GM12878 (cell line): Measurements from ENCODE around the gene IL1R2. TPM values are rescaled to one million over a fixed set of nuclear protein-coding genes. Genes with fewer than 3 reads are reported as not detected.

Experiments used
- ATAC-seq: fragments of 200-7000 bp; cut with Tn5 transposase; 3 replicates; pipeline ENCODE4 v1.9.1; 2020; ENCODE audit warnings: mild to moderate bottlenecking, moderate library complexity
- BruUV-seq: library from RNA; stranded (reverse); fragments of 400-500 nt; replicated peaks from 2 replicates; lab custom pipeline; 2021; lab: Mats Ljungman, UMichigan
- CTCF ChIA-PET: fragments of 300-600 bp; sonication (Branson Sonifier 250); formaldehyde crosslinking; extraction: SDS; loops from one replicate; lab custom pipeline; 2021; ENCODE audit warnings: inconsistent platforms; lab: Yijun Ruan, JAX
- POLR2A ChIA-PET: fragments of 350-600 bp; formaldehyde crosslinking; extraction: SDS; loops from one replicate; lab custom pipeline; 2021; ENCODE audit warnings: inconsistent platforms; lab: Charles Lee
- RAD21 ChIA-PET: fragments of 300-600 bp; sonication (Branson Sonifier 250); formaldehyde crosslinking; loops from one replicate; lab custom pipeline; 2023; ENCODE audit warnings: antibody characterized with exemption; ENCODE audit not compliant: unreplicated experiment; lab: Charles Lee
- SMC1A ChIA-PET: fragments of 300-600 bp; sonication (Branson Sonifier 250); formaldehyde crosslinking; loops from one replicate; lab custom pipeline; 2023; ENCODE audit not compliant: unreplicated experiment, uncharacterized antibody; lab: Charles Lee
- DNase-seq: peaks from one replicate; pipeline ENCODE4 v3.0.0-alpha.2; 2011; ENCODE audit warnings: low read depth, low spot score
- FAIRE-seq: peaks from 3 replicates; lab custom pipeline; 2011; peaks lifted over from hg19 to GRCh38; lab: Jason Lieb, UNC
- H2AFZ ChIP-seq: 2 replicates; pipeline ENCODE4 v1.6.0; 2011; ENCODE audit warnings: low read depth, low read length, control low read depth; ENCODE audit not compliant: control insufficient read depth
- H3K27ac ChIP-seq: 2 replicates; pipeline ENCODE4 v1.5.1; 2011; ENCODE audit warnings: control low read depth; ENCODE audit not compliant: control insufficient read depth, insufficient read depth
- H3K27me3 ChIP-seq, 2 experiments: replicated peaks in 1 of 2; 2 replicates each; pipeline versions ENCODE4 v1.6.0 to v1.6.1; 2011; ENCODE audit warnings: low read length in 1 of 2; ENCODE audit not compliant: control insufficient read depth in 2 of 2, insufficient read depth in 2 of 2
- H3K36me3 ChIP-seq, 2 experiments: 2 replicates each; pipeline ENCODE4 v1.5.1; 2011; ENCODE audit warnings: low read length in 1 of 2; ENCODE audit not compliant: control insufficient read depth in 2 of 2, insufficient read depth in 2 of 2
- H3K4me1 ChIP-seq: 2 replicates; pipeline ENCODE4 v1.6.1; 2011; ENCODE audit warnings: mild to moderate bottlenecking, low read length, moderate library complexity, mixed read lengths; ENCODE audit not compliant: control insufficient read depth, insufficient read depth
- H3K4me2 ChIP-seq: 2 replicates; pipeline ENCODE4 v1.6.0; 2011; ENCODE audit warnings: control low read depth; ENCODE audit not compliant: control insufficient read depth, insufficient read depth
- H3K4me3 ChIP-seq: fragments of 200-600 bp; sonication (generic); 2 replicates; pipeline ENCODE4 v1.5.1; 2016
- H3K79me2 ChIP-seq: 2 replicates; pipeline ENCODE4 v1.6.0; 2011; ENCODE audit warnings: low read length; ENCODE audit not compliant: control insufficient read depth, insufficient read depth
- H3K9ac ChIP-seq: 2 replicates; pipeline ENCODE4 v1.8.0; 2011; ENCODE audit warnings: low read length, control low read depth, mixed read lengths; ENCODE audit not compliant: control insufficient read depth, insufficient read depth
- H3K9me3 ChIP-seq: replicated peaks from 3 replicates; pipeline ENCODE4 v1.5.1; 2011; ENCODE audit warnings: mild to moderate bottlenecking, low read length; ENCODE audit not compliant: control insufficient read depth, insufficient read depth
- H4K20me1 ChIP-seq: 2 replicates; pipeline ENCODE4 v1.6.0; 2011; ENCODE audit not compliant: control insufficient read depth, insufficient read depth
- BCL11A ChIP-seq: IDR thresholded peaks from 2 replicates; pipeline ENCODE4 v1.6.1; 2011; ENCODE audit warnings: low read depth, low read length
- CBX5 ChIP-seq: sonication (generic); IDR thresholded peaks from 2 replicates; pipeline ENCODE4 v1.6.1; 2016; ENCODE audit warnings: low read depth, moderate library complexity, mild to moderate bottlenecking, inconsistent platforms
- MXI1 ChIP-seq: fragments of 150-350 bp; IDR thresholded peaks from 2 replicates; pipeline ENCODE4 v1.6.1; 2011; ENCODE audit warnings: low read depth, mild to moderate bottlenecking, inconsistent platforms, low read length, improper control_type of control experiment
- POLR2A ChIP-seq: IDR thresholded peaks from 2 replicates; pipeline ENCODE4 v1.6.1; 2011; ENCODE audit warnings: low read depth, mild to moderate bottlenecking, low read length
- SMAD5 ChIP-seq: IDR thresholded peaks from 2 replicates; pipeline ENCODE4 v1.6.1; 2016; ENCODE audit warnings: antibody characterized with exemption, low read depth
- SMC3 ChIP-seq: IDR thresholded peaks from 2 replicates; pipeline ENCODE4 v1.6.1; 2011; ENCODE audit warnings: low read length, improper control_type of control experiment, borderline replicate concordance
- SP1 ChIP-seq: IDR thresholded peaks from one replicate; pipeline ENCODE4 v1.6.1; 2011; ENCODE audit warnings: low read depth, low read length
- WGBS: methylation state at CpG from one replicate; pipeline ENCODE4 v1.1.6; 2016; ENCODE audit warnings: low lambda C conversion rate; ENCODE audit not compliant: insufficient replicate concordance, insufficient coverage; ENCODE audit errors: missing lambda C conversion rate; 5-methylcytosine and 5-hydroxymethylcytosine counted together
- in situ Hi-C: fragments of 300-500 bp; cut with MboI; formaldehyde crosslinking; loops from 9 replicates; pipeline ENCODE4 v1.14.3; 2018; ENCODE audit warnings: mixed read lengths
- intact Hi-C: fragments of 100-400 bp; cut with micrococcal nuclease; formaldehyde crosslinking; loops from one replicate; pipeline ENCODE4 v1.14.2; 2022; ENCODE audit not compliant: unreplicated experiment
- polyA plus RNA-seq, 11 experiments: library from polyadenylated mRNA; depleted of rRNA in 4 of 11; unstranded in 6 of 11; stranded (reverse) in 5 of 11; fragments of >200 nt; fragmentation: Nextera tagmentation in 4 of 11; fragmentation: Illumina TruSeq in 1 of 11; extraction: Ambion mirVana in 4 of 11; extraction: Trizol in 1 of 11; gene quantifications; 1 replicate in 1 of 11; 2 replicates in 10 of 11; pipeline versions ENCODE4 v1.2.1 to v1.2.3, GENCODE V29; 2011 to 2016; ENCODE audit warnings: inconsistent platforms in 2 of 11, missing spikeins in 2 of 11, low read depth in 1 of 11
- total RNA-seq, 4 experiments: library from RNA; depleted of rRNA in 3 of 4; stranded (reverse); fragments of >200 nt in 3 of 4; fragmentation: Illumina TruSeq in 1 of 4; extraction: Trizol in 1 of 4; gene quantifications; 2 replicates each; pipeline versions ENCODE4 v1.2.1 to v1.2.3, GENCODE V29; 2013 to 2021
- TF ChIP-seq, protein P1 (sequence below): fragments of 450-650 bp; IDR thresholded peaks from 2 replicates; pipeline ENCODE4 v1.6.1; 2017; ENCODE audit warnings: mild to moderate bottlenecking, low read depth, inconsistent platforms; ENCODE audit not compliant: poor library complexity, severe bottlenecking
- TF ChIP-seq, protein P2 (sequence below): IDR thresholded peaks from 2 replicates; pipeline ENCODE4 v1.6.1; 2012; ENCODE audit warnings: mild to moderate bottlenecking, low read depth, low read length

Gene IL1R2
- total and polyA plus RNA-seq, 10 of the 15 experiments (the other 5 are each of a cell fraction or from before 2014, with no cell fraction given), result 0.44 to 6.4 (median 0.62) TPM

DNA sequence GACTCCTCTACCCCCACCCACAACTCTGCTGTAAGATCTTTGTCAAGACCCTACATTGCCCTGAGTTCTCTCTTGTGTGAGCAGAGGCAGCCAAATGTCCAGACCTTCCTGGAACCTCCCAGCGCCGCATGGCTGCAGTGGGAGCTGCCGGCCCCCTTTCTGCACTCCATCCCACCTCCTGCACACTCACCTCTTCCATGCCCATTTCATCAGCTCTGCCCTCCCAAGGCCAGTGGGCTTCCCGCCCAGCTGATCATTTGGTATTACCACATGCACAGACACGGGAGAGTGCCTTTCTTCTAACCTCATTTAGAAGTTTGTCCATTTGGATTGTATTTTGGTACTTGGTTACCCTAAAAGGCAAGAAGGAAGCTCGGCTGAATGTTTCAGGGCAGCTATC, 2.0 kb downstream of the IL1R2 start:
- Histone ChIP-seq H4K20me1 (no peaks in the 10 kb centered on the region), H3K27me3 (peaks cover 0 to 7% of the 10 kb centered on the region in 2 experiments; a peak in 3 of 4 replicates), H3K9me3 (no peaks in the 10 kb centered on the region), H3K4me1 (peaks cover 2% of the 10 kb centered on the region; the same call in 1 of the 2 replicates), H2AFZ (no peak overlapping the region)
- FAIRE-seq, result no peak
- 44% methylated on average over 6 of the region's 6 CpGs for WGBS
- TF ChIP-seq, protein P1, sequence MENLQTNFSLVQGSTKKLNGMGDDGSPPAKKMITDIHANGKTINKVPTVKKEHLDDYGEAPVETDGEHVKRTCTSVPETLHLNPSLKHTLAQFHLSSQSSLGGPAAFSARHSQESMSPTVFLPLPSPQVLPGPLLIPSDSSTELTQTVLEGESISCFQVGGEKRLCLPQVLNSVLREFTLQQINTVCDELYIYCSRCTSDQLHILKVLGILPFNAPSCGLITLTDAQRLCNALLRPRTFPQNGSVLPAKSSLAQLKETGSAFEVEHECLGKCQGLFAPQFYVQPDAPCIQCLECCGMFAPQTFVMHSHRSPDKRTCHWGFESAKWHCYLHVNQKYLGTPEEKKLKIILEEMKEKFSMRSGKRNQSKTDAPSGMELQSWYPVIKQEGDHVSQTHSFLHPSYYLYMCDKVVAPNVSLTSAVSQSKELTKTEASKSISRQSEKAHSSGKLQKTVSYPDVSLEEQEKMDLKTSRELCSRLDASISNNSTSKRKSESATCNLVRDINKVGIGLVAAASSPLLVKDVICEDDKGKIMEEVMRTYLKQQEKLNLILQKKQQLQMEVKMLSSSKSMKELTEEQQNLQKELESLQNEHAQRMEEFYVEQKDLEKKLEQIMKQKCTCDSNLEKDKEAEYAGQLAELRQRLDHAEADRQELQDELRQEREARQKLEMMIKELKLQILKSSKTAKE, result no peak
- TF ChIP-seq, protein P2, sequence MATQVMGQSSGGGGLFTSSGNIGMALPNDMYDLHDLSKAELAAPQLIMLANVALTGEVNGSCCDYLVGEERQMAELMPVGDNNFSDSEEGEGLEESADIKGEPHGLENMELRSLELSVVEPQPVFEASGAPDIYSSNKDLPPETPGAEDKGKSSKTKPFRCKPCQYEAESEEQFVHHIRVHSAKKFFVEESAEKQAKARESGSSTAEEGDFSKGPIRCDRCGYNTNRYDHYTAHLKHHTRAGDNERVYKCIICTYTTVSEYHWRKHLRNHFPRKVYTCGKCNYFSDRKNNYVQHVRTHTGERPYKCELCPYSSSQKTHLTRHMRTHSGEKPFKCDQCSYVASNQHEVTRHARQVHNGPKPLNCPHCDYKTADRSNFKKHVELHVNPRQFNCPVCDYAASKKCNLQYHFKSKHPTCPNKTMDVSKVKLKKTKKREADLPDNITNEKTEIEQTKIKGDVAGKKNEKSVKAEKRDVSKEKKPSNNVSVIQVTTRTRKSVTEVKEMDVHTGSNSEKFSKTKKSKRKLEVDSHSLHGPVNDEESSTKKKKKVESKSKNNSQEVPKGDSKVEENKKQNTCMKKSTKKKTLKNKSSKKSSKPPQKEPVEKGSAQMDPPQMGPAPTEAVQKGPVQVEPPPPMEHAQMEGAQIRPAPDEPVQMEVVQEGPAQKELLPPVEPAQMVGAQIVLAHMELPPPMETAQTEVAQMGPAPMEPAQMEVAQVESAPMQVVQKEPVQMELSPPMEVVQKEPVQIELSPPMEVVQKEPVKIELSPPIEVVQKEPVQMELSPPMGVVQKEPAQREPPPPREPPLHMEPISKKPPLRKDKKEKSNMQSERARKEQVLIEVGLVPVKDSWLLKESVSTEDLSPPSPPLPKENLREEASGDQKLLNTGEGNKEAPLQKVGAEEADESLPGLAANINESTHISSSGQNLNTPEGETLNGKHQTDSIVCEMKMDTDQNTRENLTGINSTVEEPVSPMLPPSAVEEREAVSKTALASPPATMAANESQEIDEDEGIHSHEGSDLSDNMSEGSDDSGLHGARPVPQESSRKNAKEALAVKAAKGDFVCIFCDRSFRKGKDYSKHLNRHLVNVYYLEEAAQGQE, result no peak
- TF ChIP-seq POLR2A (no peak), SP1 (no peak), MXI1 (no peak), SMAD5 (no peak), CBX5 (no peak), BCL11A (no peak), SMC3 (no peak)
- TF ChIP-seq, all 136 proteins: peak for 0
- Histone ChIP-seq H3K79me2 (no peaks in the 10 kb centered on the region), H3K27ac (no peak overlapping the region), H3K4me2 (no peak overlapping the region), H3K36me3 (no peaks in the 10 kb centered on the region), H3K9ac (no peak overlapping the region), H3K4me3 (no peak overlapping the region)
- intact Hi-C loops, result no loop called here
- ChIA-PET CTCF (interaction anchor here (1.3 to 5.1 kb wide), 3 partner anchors 12 to 247 kb away, joined by 3 to 36 read pairs (median 15); no protein-coding TSS in a partner anchor), SMC1A (interaction anchor here (0.8 to 3.9 kb wide), 3 partner anchors 109 to 430 kb away, joined by 3 to 17 read pairs (median 6); no protein-coding TSS in a partner anchor), RAD21 (interaction anchor here (0.6 to 2.6 kb wide), 4 partner anchors 11 to 247 kb away, joined by 3 to 10 read pairs (median 4); no protein-coding TSS in a partner anchor), POLR2A (interaction anchor here (1.1 kb wide), 1 partner anchor 15 kb away, joined by 4 read pairs; no protein-coding TSS in a partner anchor)
- in situ Hi-C loops, result no loop called here
- no peak for ATAC-seq
- DNase-seq, result no peak
- no TSS peak for BruUV-seq
